Stimulated activated CD8-positive, alpha-beta memory T cell treated with anti-CD3 and anti-CD28 coated beads, Interleukin-4, amount 100 ng/mL, for 1 hour (primary cell): ENCODE results near the gene APOL6.

ENCODE experiments used
- DNase-seq, 2 donors: peaks; one replicate each; pipeline ENCODE4 v3.0.0-alpha.2; 2020; ENCODE audit warnings: low read depth in 2 of 2, low spot score in 1 of 2

APOL6 gene, protein sequence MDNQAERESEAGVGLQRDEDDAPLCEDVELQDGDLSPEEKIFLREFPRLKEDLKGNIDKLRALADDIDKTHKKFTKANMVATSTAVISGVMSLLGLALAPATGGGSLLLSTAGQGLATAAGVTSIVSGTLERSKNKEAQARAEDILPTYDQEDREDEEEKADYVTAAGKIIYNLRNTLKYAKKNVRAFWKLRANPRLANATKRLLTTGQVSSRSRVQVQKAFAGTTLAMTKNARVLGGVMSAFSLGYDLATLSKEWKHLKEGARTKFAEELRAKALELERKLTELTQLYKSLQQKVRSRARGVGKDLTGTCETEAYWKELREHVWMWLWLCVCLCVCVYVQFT

GRCh38 chr22:35648066-35649025 is at the start of gene APOL6:
TSS of gene APOL6 (plus strand) at chr22:35648446. CDS start at chr22:35656426, 7,980 bp downstream.
- DNase-seq: no peak

- no peak for DNase-seq
Observed at GRCh38 chr22:35599364-35599763, 48.9 kb upstream of the APOL6 start.

DNA sequence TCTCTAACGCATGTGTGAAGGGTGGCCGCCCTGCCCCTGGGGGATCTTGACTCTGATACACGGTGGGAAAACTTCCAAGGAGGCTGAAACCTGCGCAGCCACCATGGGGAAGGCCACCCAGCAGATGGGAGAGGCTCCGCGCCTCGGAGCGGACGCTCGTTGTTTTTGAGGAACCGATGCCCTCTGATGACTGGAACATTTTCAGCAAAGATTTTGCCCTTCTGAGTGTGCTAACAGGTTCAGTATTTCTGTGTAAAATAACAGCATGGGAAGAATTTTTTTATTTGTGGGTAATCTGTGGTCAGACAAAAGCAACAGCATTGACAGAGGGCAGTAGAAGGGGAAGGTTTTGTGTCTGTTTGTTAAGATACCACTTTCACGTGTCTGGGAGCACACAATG is 47.8 kb upstream of the APOL6 start:
- DNase-seq: no peak

DNA sequence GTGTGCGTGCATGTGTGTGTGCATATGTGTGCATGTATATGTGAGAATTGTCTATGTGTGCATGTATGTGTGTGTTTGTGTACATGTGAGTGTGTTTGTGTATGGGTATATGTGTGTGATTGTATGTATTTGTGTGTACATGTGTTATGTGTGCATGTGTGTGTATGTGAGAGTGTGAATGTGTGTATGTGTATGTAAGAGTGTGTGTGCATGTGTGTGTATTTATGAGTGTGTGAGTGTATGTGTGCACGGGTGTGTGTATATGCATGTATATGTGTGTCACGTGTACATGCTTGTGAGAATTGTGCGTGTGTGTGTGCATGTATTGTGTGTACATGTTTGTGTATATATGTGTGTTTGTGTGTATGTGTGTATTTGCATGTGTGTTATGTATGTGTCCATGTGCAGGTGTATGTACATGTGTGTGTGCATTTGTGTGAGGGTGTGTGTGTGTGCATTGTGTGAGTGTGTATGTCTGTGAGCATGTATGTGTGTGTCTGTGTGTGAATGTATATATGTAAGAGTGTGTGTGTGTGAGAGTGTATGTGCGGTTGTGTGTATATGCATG is 47.1 kb upstream of the APOL6 start:
- no peak for DNase-seq

DNA sequence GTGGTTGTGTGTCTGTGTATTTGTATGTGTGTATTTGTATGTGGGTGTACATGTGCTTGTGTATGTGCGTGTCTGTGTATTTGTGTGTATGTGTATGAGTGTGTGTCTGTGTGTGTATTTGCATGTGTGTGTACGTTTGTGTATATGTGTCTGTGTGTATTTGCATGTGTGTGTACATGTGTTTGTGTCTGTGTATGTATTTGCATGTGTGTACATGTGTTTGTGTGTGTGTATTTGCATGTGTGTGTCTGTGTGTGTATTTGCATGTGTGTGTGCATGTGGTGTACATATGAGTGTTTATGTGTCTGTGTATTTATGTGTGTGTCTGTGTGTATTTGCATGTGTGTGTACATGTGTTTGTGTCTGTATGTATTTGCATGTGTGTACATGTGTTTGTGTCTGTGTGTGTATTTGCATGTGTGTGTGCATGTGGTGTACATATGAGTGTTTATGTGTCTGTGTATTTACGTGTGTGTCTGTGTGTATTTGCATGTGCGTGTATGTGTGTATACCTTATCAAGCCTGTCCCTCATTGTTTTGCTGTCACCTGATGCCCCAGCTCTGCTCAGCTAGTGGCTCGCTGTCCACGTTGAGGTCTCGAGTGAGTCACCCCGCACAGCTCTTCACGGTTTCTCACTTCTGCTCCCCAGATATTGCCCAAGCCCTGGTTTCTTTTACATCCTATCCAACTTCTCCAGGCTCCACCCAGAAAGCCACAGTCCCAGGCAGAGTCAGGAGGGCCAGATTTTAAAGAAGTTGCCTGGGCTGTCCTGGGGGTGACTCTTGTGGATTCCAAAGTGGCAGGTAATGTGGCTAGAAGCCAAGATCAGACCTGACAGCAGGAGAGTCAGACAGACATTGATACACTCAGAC is 46.3 kb upstream of the APOL6 start:
- no peak for DNase-seq

GRCh38 chr22:35604621-35605368 is 43.5 kb upstream of the APOL6 start:
- DNase-seq: no peak

DNA sequence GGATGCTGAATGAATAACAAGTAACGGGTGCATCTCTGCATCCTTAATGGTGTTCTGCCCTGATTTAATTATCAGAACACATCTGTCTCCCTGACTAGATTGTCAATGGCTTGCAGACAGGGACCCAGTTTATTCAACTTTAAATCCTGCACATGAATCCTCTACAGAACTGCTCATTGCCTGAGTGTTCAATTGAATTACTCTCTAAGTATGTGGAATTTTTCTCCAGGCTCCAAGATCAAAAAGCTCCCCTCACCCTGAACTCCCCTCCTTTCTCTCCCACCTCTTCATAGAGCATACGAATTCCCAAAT is 42.9 kb upstream of the APOL6 start:
- DNase-seq: no peak

- DNase-seq: no peak
Observed at GRCh38 chr22:35605851-35606481, 42.3 kb upstream of the APOL6 start.

DNA sequence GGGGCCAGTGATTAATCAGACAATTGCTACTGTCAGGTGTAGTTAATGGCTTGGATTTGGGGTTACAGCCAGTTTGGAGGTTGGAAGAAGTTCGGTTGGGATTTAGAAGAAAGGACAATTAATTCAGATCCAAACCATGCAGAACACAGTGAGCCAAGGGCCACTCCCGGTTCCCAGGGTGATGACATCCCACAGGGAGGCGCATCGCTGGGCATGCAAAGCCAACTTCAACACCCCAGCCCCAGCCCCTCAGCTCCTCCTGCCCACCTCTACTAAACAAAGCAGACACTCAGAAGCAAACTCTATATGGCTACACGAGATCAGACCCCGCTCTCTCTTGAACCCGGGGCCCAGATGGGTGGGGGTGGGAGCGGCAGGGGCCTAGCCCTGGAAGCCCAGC is 41.3 kb upstream of the APOL6 start:
- no peak for DNase-seq

GRCh38 chr22:35608088-35608487 is 40.2 kb upstream of the APOL6 start:
- no peak for DNase-seq

- no peak for DNase-seq
Observed at GRCh38 chr22:35609261-35609660, 39.0 kb upstream of the APOL6 start.

DNA sequence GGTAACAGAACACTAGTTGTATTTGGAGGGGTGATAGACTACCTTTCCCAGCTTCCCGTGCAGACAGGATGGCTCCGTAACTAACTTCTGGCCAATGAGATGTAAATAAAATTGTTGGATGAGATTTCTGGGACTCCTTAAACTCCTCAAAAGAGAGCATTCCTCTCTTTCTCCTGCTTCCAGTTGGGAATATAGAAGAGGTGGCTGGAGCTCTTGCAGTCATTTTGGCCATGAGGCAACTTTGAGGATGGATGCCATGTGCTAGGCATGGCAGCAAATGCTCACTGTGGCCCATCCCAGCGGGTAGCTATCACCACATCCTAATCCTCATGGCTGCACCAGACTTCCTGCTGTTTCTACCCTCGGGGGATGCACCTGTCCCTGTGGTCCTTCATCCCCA is 38.5 kb upstream of the APOL6 start:
- no peak for DNase-seq

DNA sequence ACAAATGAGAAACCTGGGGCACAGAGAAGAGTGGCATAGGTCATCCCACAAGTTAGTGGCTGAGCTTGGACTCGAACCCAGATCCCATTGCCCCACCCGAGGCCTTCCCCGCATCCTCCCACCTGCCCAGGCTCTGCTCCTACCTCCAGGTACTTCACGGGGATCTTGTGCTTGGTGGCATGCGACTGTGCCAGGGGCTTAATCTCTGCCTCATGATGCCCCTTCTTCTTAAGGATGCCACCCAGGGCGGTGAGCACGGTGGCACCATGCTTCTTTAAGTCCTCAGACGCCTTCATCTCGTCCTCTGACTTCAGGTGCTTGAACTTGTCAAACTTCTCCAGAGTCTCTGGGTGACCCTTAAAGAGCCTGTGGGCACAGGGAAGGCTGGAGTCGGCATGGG is 37.5 kb upstream of the APOL6 start:
- DNase-seq: no peak

- no peak for DNase-seq
Observed at GRCh38 chr22:35611200-35611890, 36.9 kb upstream of the APOL6 start.

GRCh38 chr22:35611891-35612576 is 36.2 kb upstream of the APOL6 start:
- no peak for DNase-seq

GRCh38 chr22:35612903-35613302 is 35.3 kb upstream of the APOL6 start:
- no peak for DNase-seq

DNA sequence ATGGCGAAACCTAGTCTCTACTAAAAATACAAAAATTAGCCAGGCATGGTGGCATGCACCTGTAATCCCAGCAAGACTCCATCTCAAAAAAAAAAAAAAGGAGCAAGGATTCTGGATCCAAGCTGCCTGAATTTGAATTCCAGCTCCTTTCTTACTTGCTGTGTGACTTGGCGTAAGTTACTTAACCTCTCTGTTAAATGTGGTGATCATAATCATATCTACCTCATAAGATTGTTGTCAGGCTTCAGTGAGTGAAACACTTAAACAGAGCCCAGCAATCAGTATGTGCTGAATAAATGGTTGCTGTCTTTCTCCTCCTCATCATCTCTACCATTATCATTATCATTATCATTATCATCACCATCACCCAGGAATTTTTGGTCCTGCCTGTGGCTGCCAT is 33.8 kb upstream of the APOL6 start:
- no peak for DNase-seq

- DNase-seq: no peak
Observed at GRCh38 chr22:35615156-35615555, 33.1 kb upstream of the APOL6 start.

DNA sequence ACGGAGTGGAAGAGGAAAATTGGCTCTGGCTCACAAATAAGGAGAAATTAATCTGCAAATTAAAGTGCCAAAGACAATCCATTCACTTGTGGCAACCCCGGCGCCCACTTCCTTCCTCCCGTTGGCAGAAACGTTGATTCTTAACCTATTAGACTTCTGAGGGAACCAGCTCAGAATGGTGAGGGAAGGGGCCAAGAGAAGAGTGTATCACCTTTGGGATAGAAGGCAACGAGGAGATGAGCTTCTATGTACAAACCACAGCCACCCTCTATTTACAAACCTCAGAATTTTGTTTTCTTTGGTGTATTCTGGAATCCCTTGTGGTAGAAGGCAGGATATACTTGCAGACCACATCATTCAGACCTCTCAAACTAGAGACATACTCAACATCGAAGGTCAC is 32.2 kb upstream of the APOL6 start:
- DNase-seq: no peak
